Spinal cord (tissue), 10 donors: Measurements from ENCODE around the gene MYOT. TPM values are rescaled to one million over a fixed set of nuclear protein-coding genes. Genes with fewer than 3 reads are reported as not detected.

Experiments
- DNase-seq, 6 donors: peaks; one replicate each; pipeline versions ENCODE4 v3.0.0 to v3.0.0-alpha.2; 2013 to 2015; ENCODE audit warnings: low spot score in 6 of 6, low read depth in 4 of 6
- H3K27ac ChIP-seq: one replicate; pipeline ENCODE4 v1.5.1; 2013; ENCODE audit warnings: low read depth, low read length, control low read depth
- H3K27me3 ChIP-seq: one replicate; pipeline ENCODE4 v1.6.1; 2013; ENCODE audit warnings: low read length; ENCODE audit not compliant: control insufficient read depth, insufficient read depth
- H3K36me3 ChIP-seq: one replicate; pipeline ENCODE4 v1.6.1; 2013; ENCODE audit warnings: low read length; ENCODE audit not compliant: control insufficient read depth, insufficient read depth
- H3K4me1 ChIP-seq: one replicate; pipeline ENCODE4 v1.6.1; 2013; ENCODE audit warnings: low read length; ENCODE audit not compliant: control insufficient read depth, insufficient read depth
- H3K4me3 ChIP-seq: one replicate; pipeline ENCODE4 v1.5.1; 2013; ENCODE audit warnings: low read depth, low read length, control low read depth
- H3K9me3 ChIP-seq: one replicate; pipeline ENCODE4 v1.6.1; 2013; ENCODE audit warnings: low read length; ENCODE audit not compliant: control insufficient read depth, insufficient read depth
- WGBS: methylation state at CpG from one replicate; pipeline ENCODE4 v1.1.5; 2013; ENCODE audit warnings: missing lambda C conversion rate; ENCODE audit not compliant: insufficient coverage; 5-methylcytosine and 5-hydroxymethylcytosine counted together
- polyA plus RNA-seq, 2 donors: library from polyadenylated mRNA; unstranded; fragments of 120-200 nt; gene quantifications; one replicate each; pipeline ENCODE4 v1.2.1, GENCODE V29; 2013; ENCODE audit not compliant: insufficient read length in 2 of 2
- total RNA-seq, 2 donors: library from RNA; depleted of rRNA in 1 of 2; stranded (reverse); fragments of 120-200 nt in 1 of 2; fragments of >200 nt in 1 of 2; gene quantifications; one replicate each; pipeline versions ENCODE4 v1.2.3 to v1.2.4, GENCODE V29; 2013 to 2014
- donor health status: healthy.

MYOT gene
- total and polyA plus RNA-seq, 4 donors = 3.0 to 8.3 (median 5.9) TPM

DNA sequence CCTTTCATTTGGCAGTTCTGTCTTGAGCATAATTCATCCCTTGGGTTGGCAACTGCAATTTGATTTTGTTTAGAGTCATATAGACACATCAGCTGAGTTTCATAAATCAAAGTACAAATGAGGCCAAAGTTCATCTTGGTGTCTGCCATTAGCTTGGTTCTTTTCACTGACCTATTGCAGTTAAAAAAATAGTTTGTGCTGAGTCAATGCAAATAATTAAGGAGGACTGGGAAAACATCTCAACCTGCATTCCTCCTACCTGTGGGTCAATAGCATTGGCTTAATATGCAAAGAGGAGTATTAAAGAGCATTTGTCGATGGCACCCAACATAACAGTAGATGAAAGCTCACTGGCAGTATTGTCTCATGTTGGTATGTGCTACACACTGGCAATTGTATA is 23.2 kb downstream of the MYOT start:
- Histone ChIP-seq H3K4me3 (no peak overlapping the region), H3K27me3 (no peaks in the 10 kb centered on the region), H3K9me3 (no peaks in the 10 kb centered on the region), H3K27ac (no peak overlapping the region), H3K36me3 (no peaks in the 10 kb centered on the region), H3K4me1 (peaks cover 12% of the 10 kb centered on the region)
- no CpG with 5 or more reads among the region's 1 CpG for WGBS
- no peak for DNase-seq

DNA sequence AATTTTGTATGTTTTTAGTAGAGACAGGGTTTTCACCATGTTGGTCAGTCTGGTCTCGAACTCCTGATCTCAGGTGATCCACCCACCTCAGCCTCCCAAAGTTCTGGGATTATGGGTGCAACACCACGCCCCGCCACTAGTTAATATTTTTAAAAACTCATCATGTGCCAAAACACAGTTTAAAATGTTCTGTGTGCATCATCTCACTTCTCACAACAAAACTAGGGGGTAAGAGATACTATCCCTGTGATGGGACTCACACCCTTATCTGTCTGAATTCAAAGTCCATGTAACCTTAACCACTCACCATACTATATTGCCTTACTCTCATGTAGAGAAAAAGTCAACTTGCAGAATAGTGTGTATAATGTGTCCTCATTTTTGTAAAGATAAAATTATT is 24.2 kb downstream of the MYOT start:
- Histone ChIP-seq H3K27ac (no peak overlapping the region), H3K36me3 (no peaks in the 10 kb centered on the region), H3K4me3 (no peak overlapping the region), H3K9me3 (no peaks in the 10 kb centered on the region), H3K4me1 (peaks cover 12% of the 10 kb centered on the region), H3K27me3 (no peaks in the 10 kb centered on the region)
- 100% methylated on average over 2 of the region's 3 CpGs for WGBS
- no peak for DNase-seq

DNA sequence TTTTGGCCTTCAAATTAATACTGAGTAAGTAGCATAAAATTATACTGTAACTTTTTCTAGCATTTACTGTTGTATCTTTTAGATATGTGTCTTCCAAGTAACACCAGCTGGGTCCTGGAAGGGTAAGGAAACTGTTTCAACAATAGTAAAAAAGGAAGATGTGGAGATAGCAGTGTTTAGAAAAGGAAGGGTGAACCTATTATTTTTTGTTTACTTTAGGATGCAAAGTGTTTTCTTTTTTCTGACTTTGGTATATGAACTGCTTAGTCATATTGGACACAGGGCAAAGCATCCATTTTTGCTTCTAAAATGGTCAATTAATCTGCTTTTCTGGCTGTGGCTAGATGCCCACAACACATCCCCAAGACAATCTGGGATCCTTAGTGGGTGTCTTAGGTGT is 26.9 kb downstream of the MYOT start:
- Histone ChIP-seq H3K4me1 (peaks cover 2% of the 10 kb centered on the region), H3K4me3 (no peak overlapping the region), H3K36me3 (no peaks in the 10 kb centered on the region), H3K9me3 (no peaks in the 10 kb centered on the region), H3K27me3 (no peaks in the 10 kb centered on the region), H3K27ac (no peak overlapping the region)
- no peak for DNase-seq

DNA sequence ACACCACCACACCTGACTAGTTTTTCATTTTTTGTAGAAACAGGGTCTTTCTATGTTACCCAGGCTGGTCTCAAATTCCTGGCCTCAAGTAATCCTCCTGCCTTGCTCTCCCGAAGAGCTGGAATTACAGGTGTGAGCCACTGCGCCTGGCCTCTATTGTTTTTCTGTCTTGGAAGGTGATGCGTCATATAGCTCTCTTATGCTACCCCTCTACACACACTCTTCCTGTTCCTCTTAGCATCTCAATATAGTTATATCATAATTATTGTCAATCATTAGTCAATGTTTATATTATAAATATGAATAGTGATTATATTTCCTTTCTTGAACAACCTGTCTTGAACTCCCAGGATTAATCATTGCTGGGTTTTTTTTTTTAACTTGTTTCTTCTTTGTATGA is 28.9 kb downstream of the MYOT start:
- H3K4me3 ChIP-seq = no peak overlapping the region
- no CpG with 5 or more reads among the region's 3 CpGs for WGBS
- DNase-seq = no peak
- H3K36me3 ChIP-seq = no peaks in the 10 kb centered on the region
- no peaks in the 10 kb centered on the region for H3K27me3 ChIP-seq
- no peaks in the 10 kb centered on the region for H3K9me3 ChIP-seq
- H3K27ac ChIP-seq = no peak overlapping the region
- no peaks in the 10 kb centered on the region for H3K4me1 ChIP-seq

DNA sequence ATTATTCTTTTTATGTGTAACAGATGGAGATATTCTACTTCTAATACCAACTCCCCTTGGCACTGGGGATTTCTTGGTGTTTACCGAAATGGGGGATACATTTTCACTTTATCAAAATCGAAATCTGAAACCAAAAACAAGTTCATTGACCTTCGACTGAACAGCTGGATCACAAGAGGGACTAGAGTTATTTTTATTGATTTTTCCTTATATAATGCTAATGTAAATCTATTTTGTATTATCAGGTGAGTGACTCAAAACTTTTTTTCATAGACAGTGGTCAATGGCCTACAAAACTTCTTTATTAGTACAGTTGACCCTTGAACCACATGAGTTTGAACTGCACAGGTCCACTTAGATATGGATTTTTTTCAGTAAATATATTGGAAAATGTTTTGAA is 31.8 kb downstream of the MYOT start:
- Histone ChIP-seq H3K4me1 (no peaks in the 10 kb centered on the region), H3K27me3 (no peaks in the 10 kb centered on the region), H3K36me3 (no peaks in the 10 kb centered on the region), H3K9me3 (no peaks in the 10 kb centered on the region), H3K27ac (no peak overlapping the region), H3K4me3 (no peak overlapping the region)
- no peak for DNase-seq
- no CpG with 5 or more reads among the region's 3 CpGs for WGBS

DNA sequence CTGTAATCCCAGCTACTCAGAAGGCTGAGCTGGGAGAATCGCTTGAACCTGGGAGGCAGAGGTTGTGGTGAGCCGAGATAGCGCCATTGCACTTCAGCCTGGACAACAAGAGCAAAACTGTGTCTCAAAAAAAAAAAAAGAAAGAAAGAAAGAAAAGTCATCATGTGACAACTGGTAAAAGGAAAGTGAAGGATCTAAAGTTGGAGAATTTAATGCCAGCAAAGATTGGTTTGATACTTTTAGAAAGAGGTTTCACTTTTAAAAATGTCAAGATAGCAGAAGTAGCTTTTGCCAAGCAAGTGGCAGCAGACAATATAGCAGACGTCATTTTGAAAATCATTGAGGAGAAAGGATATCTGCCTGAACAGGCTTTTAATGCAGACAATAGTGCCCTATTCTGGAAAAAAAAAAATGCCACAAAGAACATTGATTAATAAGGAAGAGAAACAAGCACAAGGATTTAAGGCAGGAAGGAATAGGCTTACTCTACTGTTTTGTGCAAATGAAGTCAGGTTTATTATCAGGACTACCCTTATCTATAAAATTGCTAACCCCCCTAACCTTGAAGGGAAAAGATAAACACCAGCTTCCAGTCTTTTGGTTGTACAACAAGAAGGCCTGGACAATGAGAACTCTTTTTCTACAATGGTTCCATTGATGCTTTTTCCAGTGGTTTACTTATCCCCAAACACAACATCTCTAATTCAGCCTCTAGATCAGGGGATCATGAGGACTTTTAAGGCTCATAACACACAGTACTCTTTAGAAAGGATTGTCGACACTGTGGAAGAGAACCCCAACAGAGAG is 33.6 kb downstream of the MYOT start:
- H3K9me3 ChIP-seq = no peaks in the 10 kb centered on the region
- H3K27ac ChIP-seq = no peak overlapping the region
- no peak overlapping the region for H3K4me3 ChIP-seq
- no peaks in the 10 kb centered on the region for H3K36me3 ChIP-seq
- H3K27me3 ChIP-seq = no peaks in the 10 kb centered on the region
- WGBS = 57% methylated on average over 3 of the region's 5 CpGs
- no peaks in the 10 kb centered on the region for H3K4me1 ChIP-seq
- no peak for DNase-seq

DNA sequence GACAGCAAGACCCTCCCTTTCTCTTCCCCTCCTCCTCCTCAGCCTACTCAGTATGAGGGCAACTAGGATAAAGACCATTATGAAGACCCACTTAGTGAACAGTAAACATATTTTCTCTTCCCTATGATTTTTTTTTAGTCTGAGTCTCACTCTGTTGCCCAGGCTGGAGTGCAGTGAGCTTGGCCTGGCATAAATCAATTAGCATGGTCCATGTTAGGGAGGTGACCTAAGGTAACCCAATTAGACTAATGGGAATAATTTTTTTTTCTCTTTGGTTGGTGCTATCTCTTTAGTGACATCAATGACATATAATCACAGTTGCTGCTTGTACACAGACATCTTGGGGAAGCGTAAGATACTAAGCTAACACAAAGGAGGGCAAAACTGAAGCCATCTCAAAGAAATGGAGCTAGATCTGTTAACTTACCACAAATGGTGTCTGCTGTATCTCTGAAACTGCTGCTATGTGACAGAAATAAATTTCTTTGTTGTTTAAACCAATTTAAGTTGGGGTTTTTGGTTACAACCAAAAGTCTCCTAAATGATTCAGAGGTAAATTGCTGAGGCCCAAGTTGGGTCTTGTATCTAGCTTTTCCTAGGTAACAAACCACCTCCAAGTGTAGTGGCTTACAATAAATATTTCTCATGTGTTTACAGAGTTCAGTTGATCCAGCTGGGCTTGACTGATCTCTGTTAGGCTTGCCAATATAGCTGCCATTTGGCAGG is 34.9 kb downstream of the MYOT start:
- no peaks in the 10 kb centered on the region for H3K4me1 ChIP-seq
- H3K36me3 ChIP-seq = no peaks in the 10 kb centered on the region
- WGBS = 100% methylated on average over 1 of the region's 1 CpG
- H3K4me3 ChIP-seq = no peak overlapping the region
- H3K9me3 ChIP-seq = no peaks in the 10 kb centered on the region
- no peak overlapping the region for H3K27ac ChIP-seq
- no peaks in the 10 kb centered on the region for H3K27me3 ChIP-seq
- no peak for DNase-seq

DNA sequence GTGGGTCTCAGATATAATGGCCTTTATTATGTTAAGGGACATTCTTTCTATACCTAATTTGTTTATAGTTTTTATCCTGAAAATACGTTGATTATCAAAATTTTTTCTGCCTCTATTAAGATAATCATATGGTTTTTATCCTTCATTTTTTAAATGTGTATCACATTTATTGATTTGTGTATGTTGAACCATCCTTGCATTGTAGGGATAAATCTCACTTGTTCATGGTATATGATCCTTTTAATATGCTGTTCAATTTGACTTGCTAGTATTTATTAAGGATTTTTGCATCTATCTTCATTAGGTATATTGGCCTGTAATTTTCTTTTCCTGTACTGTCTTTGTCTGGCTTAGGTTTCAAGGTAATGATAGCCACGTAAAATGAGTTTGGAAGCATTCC is 47.1 kb downstream of the MYOT start:
- no CpG with 5 or more reads among the region's 2 CpGs for WGBS
- no peaks in the 10 kb centered on the region for H3K36me3 ChIP-seq

DNA sequence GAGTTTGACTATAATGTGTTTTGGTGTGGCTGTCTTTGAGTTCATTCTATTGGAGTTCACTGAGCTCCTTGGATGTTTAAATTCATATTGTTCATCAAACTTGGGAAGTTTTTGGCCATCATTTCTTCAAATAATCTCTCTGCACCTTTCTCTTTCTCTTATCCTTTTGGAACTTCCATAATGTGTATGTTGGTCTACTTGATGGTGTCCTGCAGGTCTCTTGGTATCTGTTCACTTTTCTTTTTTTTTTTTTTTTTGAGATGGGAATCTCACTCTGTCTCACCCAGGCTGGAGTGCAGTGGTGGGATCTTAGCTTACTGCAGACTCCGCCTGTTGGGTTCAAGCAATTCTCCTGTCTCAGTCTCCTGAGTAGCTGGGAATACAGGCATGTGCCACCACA is 49.3 kb downstream of the MYOT start:
- no CpG with 5 or more reads among the region's 1 CpG for WGBS
- DNase-seq = no peak
- Histone ChIP-seq H3K9me3 (no peaks in the 10 kb centered on the region), H3K4me1 (no peaks in the 10 kb centered on the region), H3K27ac (no peak overlapping the region), H3K4me3 (no peak overlapping the region), H3K27me3 (no peaks in the 10 kb centered on the region), H3K36me3 (no peaks in the 10 kb centered on the region)

More for the DNA sequence above, 47.1 kb downstream of the MYOT start:
- H3K4me1 ChIP-seq = no peaks in the 10 kb centered on the region
- H3K27me3 ChIP-seq = no peaks in the 10 kb centered on the region
- H3K4me3 ChIP-seq = no peak overlapping the region
- no peaks in the 10 kb centered on the region for H3K9me3 ChIP-seq
- H3K27ac ChIP-seq = no peak overlapping the region
- DNase-seq = no peak

DNA sequence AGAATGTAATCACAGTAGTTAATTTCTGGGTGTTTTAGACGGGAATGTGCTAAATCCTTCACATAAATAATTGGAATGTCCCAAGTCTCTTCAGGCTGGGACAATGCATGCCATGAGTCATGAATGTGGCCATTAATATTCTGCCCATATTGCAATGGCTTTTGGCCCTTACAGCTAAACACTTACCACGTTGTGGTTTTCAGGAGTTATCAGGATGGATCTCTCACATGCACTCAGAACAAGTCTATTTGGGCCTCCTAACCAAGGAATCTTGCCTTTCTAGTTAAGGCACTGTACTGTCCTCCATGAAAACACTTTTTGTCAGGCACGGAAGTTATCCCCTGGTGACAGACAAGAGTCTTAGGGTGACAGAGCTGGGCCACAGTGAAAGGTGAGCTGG is 54.3 kb downstream of the MYOT start:
- WGBS = 64% methylated on average over 2 of the region's 3 CpGs
- no peaks in the 10 kb centered on the region for H3K9me3 ChIP-seq
- H3K4me3 ChIP-seq = no peak overlapping the region
- no peaks in the 10 kb centered on the region for H3K27me3 ChIP-seq
- DNase-seq = no peak
- no peaks in the 10 kb centered on the region for H3K36me3 ChIP-seq
- H3K4me1 ChIP-seq = no peaks in the 10 kb centered on the region
- no peak overlapping the region for H3K27ac ChIP-seq
